Right lobe of liver (tissue), 6 donors: Measurements from ENCODE around the gene FCRL1. TPM values are rescaled to one million over a fixed set of nuclear protein-coding genes. Genes with fewer than 3 reads are reported as not detected.

Experiments
- ATAC-seq, 4 donors: fragments of 200-7000 bp; cut with Tn5 transposase; one replicate each; pipeline ENCODE4 v1.9.1; 2020; ENCODE audit warnings: mild to moderate bottlenecking in 4 of 4, moderate library complexity in 4 of 4
- DNase-seq, 3 donors: peaks; one replicate each; pipeline ENCODE4 v3.0.0-alpha.2; 2020
- H3K27ac ChIP-seq, 3 donors: fragments of 200-600 bp; one replicate each; pipeline ENCODE4 v1.8.0; 2022
- H3K27me3 ChIP-seq, 2 donors: fragments of 200-600 bp; one replicate each; pipeline ENCODE4 v1.8.0; 2022
- H3K36me3 ChIP-seq, 4 donors: fragments of 200-600 bp; sonication (generic) in 1 of 4; one replicate each; pipeline versions ENCODE4 v1.5.1 to v1.8.0; 2017 to 2022; ENCODE audit warnings: control low read depth in 1 of 4
- H3K4me1 ChIP-seq, 4 donors: fragments of 200-600 bp; sonication (generic) in 1 of 4; one replicate each; pipeline versions ENCODE4 v1.5.1 to v1.8.0; 2017 to 2022; ENCODE audit warnings: control low read depth in 1 of 4
- H3K4me3 ChIP-seq, 3 donors: fragments of 200-600 bp; one replicate each; pipeline ENCODE4 v1.8.0; 2022
- H3K9me3 ChIP-seq, 4 donors: fragments of 200-600 bp; sonication (generic) in 1 of 4; one replicate each; pipeline versions ENCODE4 v1.5.1 to v1.8.0; 2017 to 2022; ENCODE audit warnings: control low read depth in 1 of 4
- CTCF ChIP-seq, 4 donors: fragments of 200-600 bp in 3 of 4; fragments of 450-650 bp in 1 of 4; IDR thresholded peaks; one replicate each; pipeline versions ENCODE4 v1.5.1 to v1.8.0; 2016 to 2022; ENCODE audit warnings: antibody characterized with exemption in 4 of 4, mild to moderate bottlenecking in 2 of 4
- POLR2A ChIP-seq: fragments of 450-650 bp; IDR thresholded peaks from one replicate; pipeline ENCODE4 v1.6.1; 2017; ENCODE audit warnings: antibody characterized with exemption, mild to moderate bottlenecking
- WGBS: methylation state at CpG from one replicate; pipeline ENCODE4 v1.1.6; 2018; ENCODE audit warnings: low coverage, low lambda C conversion rate; ENCODE audit not compliant: insufficient coverage; ENCODE audit errors: missing lambda C conversion rate; 5-methylcytosine and 5-hydroxymethylcytosine counted together
- intact Hi-C, 2 donors: fragments of 100-400 bp; cut with DNase I; formaldehyde crosslinking; loops; one replicate each; pipeline versions ENCODE4 v1.11.2 to v1.14.1; 2022
- total RNA-seq, 6 experiments: library from RNA; depleted of rRNA in 2 of 6; stranded (reverse); fragments of >200 nt in 2 of 6; fragmentation: NEBNext Ultra II Directional in 3 of 6; extraction: Animal tissue kit (Norgen Biotek cat#: 25700) in 3 of 6; gene quantifications; one replicate each; pipeline versions ENCODE4 v1.1.0 to v1.2.4, GENCODE V29; 2016 to 2023
- donor health status: DM: no; HTN: yes; CAD: no.
- donor health status: DM: no; HTN: no; CAD: no.
- donor health status: DM: no; HTN: no; CAD: no.
- donor health status: DM: no; HTN: yes; CAD: no.
- donor health status: DM: no; HTN: yes; CAD: no.

Gene FCRL1
- total RNA-seq, 6 experiments from 2014 or later: 0.12 to 0.24 TPM; not detected in 4

- ATAC-seq (no peak), DNase-seq (no peak)
These were observed 38.9 kb downstream of the FCRL1 start for GRCh38 chr1:157781048-157781447.

GRCh38 chr1:157776971-157777391, 42.9 kb downstream of the FCRL1 start, which contains the start of gene FCRL2:
Gene FCRL2 (minus strand): TSS chr1:157777132. CDS start chr1:157777073, 59 bp downstream.
- TF ChIP-seq CTCF (IDR thresholded peaks at IDR 0.05): no peak
- no peak for TF ChIP-seq POLR2A
- Histone ChIP-seq H3K27me3 (no peaks in the 10 kb centered on the region), H3K4me3 (no peak within 1 kb of the TSS), H3K27ac (no peak within 1 kb of the TSS), H3K36me3 (no peaks in the 10 kb centered on the region), H3K4me1 (no peaks in the 10 kb centered on the region), H3K9me3 (no peaks in the 10 kb centered on the region)
- WGBS: 60% methylated on average over 1 of the region's 1 CpG
- ATAC-seq (no peak), DNase-seq (no peak)
- intact Hi-C loops: no loop called here

More at GRCh38 chr1:157781048-157781447, 38.9 kb downstream of the FCRL1 start:
- Histone ChIP-seq H3K4me1 (no peaks in the 10 kb centered on the region), H3K36me3 (no peaks in the 10 kb centered on the region), H3K9me3 (no peaks in the 10 kb centered on the region), H3K27ac (no peak overlapping the region), H3K4me3 (no peak overlapping the region), H3K27me3 (no peaks in the 10 kb centered on the region)
- TF ChIP-seq CTCF (IDR thresholded peaks at IDR 0.05): no peak
- intact Hi-C loops: no loop called here
- 30% methylated on average over 2 of the region's 2 CpGs for WGBS

- 64% methylated on average over 4 of the region's 4 CpGs for WGBS
These were observed 44.6 kb downstream of the FCRL1 start for GRCh38 chr1:157775101-157775870.

GRCh38 chr1:157774412-157774811, 45.5 kb downstream of the FCRL1 start:
- intact Hi-C loops: no loop called here

More at GRCh38 chr1:157775101-157775870, 44.6 kb downstream of the FCRL1 start:
- H3K4me1 ChIP-seq: no peaks in the 10 kb centered on the region
- TF ChIP-seq POLR2A (no peak), CTCF (IDR thresholded peaks at IDR 0.05) (no peak)
- H3K4me3 ChIP-seq: no peak overlapping the region
- no peaks in the 10 kb centered on the region for H3K27me3 ChIP-seq
- no peaks in the 10 kb centered on the region for H3K9me3 ChIP-seq
- intact Hi-C loops: no loop called here
- H3K36me3 ChIP-seq: no peaks in the 10 kb centered on the region
- no peak for ATAC-seq
- DNase-seq: no peak
- H3K27ac ChIP-seq: no peak overlapping the region

More at GRCh38 chr1:157774412-157774811, 45.5 kb downstream of the FCRL1 start:
- H3K4me3 ChIP-seq: no peak overlapping the region
- 34% methylated on average over 2 of the region's 2 CpGs for WGBS
- H3K9me3 ChIP-seq: no peaks in the 10 kb centered on the region
- H3K27ac ChIP-seq: no peak overlapping the region
- H3K4me1 ChIP-seq: no peaks in the 10 kb centered on the region
- TF ChIP-seq POLR2A (no peak), CTCF (IDR thresholded peaks at IDR 0.05) (no peak)
- DNase-seq (no peak), ATAC-seq (no peak)
- H3K27me3 ChIP-seq: no peaks in the 10 kb centered on the region
- H3K36me3 ChIP-seq: no peaks in the 10 kb centered on the region
